Measurements from ENCODE around the gene NDUFC2. TPM values are rescaled to one million over a fixed set of nuclear protein-coding genes. Genes with fewer than 3 reads are reported as not detected.
"Not testable (repeated sequence)": the region's sequence is repeated elsewhere in the genome, so short reads cannot be mapped to it uniquely, and the experiment has no call there.

The NDUFC2 gene
- polyA plus RNA-seq, 4 donors, result 113 to 165 (median 152) TPM

DNA sequence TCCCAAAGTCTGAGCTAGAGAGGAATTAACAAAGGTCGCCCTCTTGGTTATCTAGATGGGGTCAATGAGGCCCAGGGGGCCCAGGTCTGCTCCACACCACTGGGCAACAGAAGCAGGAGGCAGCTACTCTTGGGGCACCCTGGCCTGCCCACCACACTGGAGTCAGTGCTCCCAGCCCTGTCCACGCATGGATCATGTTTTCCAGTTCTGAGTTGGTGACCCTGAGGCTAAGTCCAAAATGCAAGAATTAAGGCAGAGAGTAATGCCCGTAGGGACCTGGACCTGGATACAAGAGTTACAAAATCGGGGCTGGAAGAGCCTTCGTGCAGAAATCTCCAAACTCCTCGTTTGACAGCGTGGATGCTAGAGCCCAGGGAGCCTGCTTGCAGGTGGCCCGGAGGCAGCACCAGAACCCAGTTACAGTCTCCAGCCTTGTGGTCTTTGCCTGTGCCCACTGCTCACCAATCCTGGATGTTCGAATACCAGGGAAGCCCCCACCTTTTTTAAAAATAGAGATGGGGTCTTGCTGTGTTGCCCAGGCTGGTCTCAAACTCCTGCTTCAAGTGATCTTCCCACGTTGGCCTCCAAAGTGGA, 22.1 kb downstream of the NDUFC2 start:
- DNase-seq (ENCODE audit: low read depth in 4 of 4, low spot score in 3 of 4), result no peak

DNA sequence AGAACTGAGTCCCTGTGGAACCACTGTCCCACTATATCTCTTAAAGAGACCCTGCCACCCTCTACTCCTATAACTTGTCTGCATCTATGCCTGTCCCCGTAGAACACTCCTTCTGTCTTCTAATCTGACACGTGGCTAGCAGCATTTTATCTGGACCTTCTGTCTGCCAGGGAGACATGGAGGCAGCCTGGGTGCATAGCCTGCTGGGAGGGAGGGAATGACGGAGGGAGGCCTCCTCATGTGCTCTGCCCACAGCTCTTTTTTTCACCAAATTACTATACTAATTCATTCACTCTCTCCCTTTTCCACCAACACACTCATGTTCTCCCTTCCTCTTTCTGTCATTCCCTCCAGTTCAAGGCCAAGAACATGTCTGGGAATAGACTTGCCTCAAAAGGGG, 23.6 kb downstream of the NDUFC2 start:
- no peak for DNase-seq (ENCODE audit: low read depth in 4 of 4, low spot score in 3 of 4)

DNA sequence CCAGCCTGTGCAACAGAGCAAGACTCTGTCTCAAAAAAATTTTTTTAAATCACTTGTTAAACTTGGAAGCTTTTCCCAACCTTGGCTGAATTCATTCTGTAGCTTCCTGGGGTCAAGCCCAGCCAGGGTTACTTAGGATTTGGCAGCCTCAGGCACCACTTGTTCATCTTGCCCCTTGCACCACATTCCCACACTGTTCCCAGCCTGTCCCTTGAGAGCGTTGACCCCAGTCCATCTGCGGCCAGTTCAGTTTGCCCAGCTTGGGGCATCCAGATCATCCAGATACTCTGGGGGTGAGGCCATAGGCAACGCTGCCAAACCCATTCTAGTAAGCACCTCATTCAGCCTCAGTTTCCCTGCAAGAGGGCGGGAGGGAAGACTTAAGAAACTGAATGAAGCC, 24.7 kb downstream of the NDUFC2 start:
- DNase-seq (ENCODE audit: low read depth in 4 of 4, low spot score in 3 of 4), result no peak

DNA sequence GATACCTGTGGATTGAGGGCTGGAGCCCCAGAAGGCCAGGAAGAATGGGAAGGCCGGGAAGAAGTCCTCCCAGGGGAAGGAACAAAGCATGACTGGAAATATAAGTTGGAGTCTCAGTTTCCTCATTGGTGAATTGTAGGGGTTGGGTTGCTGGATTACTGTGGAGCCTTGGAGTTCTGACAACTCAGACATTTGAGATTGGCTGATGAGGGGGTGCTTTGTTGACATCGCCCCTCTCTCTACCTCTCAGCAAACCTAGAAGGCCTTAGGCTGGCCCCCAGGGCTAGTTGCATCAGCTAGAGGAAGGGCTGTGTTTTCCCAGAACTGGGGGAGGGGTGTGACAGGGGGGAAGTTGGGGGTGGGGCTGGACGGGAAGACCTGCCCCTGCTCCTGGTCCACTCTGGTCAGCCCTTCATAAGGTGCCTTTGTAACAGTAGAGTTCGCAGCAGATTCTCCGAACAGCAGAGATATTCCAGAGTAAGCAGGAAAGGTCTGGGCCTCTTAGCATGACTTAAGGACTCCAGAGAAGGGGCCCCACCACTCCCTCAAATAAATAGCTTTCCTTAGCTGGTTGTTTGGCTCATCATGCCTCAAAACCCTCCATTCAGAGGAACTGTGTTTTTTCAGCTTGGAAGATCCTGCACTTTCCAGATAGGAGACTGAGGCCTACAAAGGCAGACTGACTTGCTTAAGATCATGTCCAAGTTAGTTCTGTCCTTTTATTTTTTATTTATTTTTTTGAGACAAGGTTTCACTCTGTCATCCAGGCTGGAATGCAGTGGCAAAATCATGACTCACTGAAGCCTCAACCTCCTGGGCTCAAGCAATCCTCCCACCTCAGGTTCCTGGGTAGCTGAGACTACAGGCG, 28.5 kb downstream of the NDUFC2 start:
- no peak for DNase-seq (ENCODE audit: low read depth in 4 of 4, low spot score in 3 of 4)

DNA sequence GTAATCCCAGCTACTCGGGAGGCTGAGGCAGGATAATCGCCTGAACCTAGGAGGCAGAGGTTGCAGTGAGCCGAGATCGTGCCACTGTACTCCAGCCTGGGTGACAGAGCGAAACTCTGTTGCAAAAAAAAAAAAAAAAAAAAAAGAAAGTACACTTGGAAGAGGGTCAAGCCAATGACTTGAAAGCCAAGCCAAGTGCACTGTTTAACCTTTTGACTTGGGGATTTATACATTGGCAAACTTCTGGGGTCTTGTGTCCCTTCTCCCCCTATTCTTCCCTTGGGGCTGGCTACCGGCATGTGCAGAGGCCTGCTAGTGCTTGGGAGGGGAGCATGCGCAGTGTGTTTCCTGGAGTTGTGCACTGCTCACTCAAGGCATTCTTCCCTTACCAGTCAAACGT, 30.3 kb downstream of the NDUFC2 start:
- DNase-seq (ENCODE audit: low read depth in 4 of 4, low spot score in 3 of 4), result no peak

DNA sequence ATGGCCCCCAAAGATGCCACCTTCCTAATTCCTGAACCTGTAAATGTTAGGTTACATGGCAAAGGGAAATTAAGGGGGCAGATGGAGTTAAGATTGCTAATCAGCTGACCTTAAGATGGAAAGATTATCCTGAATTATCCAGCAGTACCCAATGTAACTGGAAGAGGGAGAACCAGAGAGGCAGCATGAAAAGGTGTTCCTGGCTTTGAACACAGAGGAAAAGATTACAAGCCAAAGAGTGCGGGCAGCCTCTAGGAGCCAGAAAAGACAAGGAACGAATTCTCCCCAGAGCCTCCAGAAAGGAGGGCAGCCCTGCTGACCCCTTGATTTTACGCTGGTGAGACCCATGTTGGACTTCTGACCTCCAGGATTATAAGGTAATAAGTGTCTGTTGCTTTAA, 31.1 kb downstream of the NDUFC2 start:
- no peak for DNase-seq (ENCODE audit: low read depth in 4 of 4, low spot score in 3 of 4)

DNA sequence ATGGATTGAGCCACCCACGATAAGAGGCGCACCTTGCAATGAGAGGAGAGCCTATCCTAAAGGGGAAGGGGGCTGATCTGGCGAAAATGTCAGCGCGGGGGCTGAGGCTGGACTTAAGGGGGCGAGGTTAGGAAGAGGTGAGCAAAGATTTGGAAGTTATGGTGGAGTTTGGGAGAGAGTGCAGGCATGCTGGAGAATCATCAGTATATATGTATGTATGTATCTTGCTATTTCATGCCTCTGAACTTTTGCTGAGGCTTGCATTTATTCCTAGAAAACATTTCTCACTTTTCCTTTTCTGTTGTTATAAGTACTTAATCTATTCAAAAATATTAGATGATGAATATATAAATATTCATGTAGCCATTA, 33.2 kb downstream of the NDUFC2 start:
- no peak for DNase-seq (ENCODE audit: low read depth in 4 of 4, low spot score in 3 of 4)

DNA sequence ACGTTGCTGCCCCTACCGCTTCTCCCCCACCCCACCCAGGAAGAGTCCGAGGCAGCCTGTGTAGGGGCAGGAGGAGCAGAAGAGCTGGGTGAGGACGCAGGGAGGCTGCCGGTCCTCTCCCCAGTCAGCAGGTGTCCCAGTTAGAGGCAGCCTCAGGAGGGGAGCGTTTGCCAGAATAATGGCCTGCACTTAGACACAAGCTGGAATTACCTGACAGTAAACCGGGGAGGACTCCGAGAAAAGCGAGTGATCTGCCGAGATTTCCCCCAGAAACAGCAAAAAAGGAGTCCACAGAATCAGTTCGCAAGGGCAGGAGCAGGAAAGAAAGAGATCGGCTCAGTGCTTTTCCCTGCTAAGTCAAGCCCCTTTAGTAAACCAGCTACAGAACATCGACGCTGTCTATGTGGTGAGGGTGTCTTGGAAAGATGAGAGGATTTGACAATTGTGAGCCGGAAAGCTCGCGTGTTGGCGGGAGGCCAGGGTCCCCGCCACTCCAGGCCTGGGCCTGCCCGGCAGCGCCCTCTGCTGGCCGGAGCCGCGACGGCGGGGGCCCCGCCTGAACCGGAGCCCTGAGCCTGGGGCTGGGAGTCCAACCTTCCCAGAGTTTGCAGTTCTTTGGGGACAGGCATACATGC, 33.7 kb downstream of the NDUFC2 start:
- DNase-seq (ENCODE audit: low read depth in 4 of 4, low spot score in 3 of 4), result peak in 3 of 4 donors; percentile 57 to 70 (median 59)

DNA sequence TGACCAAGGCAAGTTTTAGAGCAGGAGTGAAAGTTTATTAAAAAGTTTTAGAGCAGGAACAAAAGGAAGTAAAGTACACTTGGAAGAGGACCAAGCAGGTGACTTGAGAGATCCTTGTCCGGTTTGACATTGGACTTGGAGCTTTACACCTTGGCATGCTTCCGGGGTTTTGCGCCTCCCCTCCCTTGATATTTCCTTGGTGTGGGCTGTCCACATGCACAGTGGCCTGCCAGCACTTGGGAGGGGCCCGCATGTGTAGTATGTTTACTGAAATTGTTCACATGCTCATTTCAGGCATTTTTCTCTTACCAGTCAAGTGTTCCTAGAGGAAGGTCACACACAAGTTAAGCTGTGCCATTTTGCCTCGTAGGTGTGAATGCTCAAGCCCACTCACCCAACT, 35.0 kb downstream of the NDUFC2 start:
- no peak for DNase-seq (ENCODE audit: low read depth in 4 of 4, low spot score in 3 of 4)

DNA sequence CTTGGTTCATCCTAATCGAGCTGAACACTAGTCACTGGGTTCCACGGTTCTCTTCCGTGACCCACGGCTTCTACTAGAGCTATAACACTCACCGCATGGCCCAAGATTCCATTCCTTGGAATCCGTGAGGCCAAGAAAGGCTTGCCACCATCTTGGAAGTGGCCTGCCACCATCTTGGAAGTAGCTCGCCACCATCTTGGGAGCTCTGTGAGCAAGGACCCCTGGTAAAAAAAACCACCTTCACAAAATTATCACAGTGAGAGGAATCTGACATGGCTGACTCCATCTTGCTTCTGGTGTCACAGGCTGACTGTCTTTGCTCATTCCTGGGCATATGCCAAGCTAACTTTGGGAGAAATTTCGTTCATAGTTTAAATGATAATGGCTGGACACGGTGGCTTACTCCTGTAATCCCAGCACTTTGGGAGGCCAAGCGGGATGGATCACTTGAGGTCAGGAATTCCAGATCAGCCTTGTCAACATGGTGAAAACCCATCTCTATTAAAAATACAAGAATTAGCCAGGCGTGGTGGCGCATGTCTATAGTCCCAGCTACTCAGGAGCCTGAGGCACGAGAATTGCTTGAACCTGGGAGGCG, 37.7 kb downstream of the NDUFC2 start:
- no peak for DNase-seq (ENCODE audit: low read depth in 4 of 4, low spot score in 3 of 4)

DNA sequence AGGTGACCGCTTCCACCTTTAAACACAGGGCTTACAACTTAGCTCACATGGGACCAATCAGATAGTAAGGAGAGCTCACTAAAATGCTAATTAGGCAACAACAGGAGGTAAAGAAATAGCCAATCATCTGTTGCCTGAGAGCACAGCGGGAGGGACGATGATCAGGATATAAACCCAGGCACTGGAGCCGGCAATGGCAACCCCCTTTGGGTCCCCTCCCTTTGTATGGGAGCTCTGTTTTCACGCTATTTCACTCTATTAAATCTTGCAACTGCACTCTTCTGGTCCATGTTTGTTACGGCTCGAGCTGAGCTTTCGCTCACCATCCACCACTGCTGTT, 38.3 kb downstream of the NDUFC2 start:
- not testable (repeated sequence) for DNase-seq (ENCODE audit: low read depth in 4 of 4, low spot score in 3 of 4)

DNA sequence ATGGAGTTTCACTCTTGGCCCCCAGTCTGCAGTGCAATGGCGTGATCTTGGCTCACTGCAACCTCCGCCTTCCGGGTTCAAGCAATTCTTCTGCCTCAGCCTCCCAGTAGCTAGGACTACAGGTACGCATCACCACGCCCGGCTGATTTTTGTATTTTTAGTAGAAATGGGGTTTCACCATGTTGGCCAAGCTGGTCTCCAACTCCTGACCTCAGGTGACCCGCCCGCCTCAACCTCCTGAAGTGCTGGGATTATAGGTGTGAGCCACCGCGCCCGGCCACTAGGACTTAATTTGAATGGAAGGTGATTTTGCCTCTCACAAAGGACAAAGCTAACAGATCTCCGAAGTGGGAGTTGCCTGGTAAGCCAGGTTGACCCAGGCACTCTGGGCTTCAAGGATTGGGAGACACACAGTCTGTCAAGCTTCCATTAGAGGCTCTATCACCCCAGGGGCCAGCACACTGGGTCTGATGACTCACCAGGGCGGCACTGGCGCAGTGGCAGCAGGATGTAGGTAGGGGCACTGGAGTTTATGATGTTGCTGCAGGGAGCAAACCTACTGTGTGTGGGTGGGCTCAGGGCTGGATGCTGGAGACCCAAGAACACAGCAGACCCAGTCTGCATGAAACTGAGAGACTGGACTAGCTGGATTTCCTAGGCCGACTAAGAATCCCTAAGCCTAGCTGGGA, 38.8 kb downstream of the NDUFC2 start:
- no peak for DNase-seq (ENCODE audit: low read depth in 4 of 4, low spot score in 3 of 4)

DNA sequence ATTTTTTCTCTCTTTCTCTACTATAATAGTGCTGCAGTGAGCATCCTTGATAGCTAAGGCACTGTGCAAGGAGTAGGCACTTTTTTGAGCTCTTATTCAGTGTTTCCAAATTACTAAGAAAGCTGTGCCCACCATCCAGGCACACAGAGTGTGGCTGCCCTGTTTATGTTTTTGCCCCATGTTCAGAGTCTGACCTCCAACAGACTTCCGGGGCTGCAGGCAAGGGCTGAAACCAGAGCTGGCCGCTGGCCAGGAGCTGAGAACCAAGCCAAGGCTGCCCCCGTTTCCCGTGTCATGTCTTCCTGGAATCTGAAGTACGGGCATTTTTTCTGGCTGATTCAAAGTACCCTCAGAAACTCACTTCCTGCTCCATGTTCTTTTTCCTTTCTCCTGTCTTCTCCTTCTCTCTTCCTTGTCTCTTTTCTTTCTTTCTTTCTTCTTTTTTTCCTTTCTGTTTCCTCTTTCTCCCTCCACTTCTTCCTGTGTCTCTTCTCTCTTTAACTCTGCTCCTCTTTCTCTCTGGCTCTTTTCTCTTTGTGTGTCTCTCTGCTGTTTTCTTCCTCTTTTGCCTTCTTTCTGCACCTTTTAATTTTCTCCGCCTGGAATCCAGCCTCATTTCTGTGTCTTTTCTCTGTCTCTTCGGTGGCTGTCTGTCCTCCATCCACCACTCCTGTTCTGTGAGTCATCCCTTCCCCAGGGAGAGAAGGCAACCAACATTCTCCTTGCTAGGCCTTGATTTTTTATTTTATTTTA, 39.6 kb downstream of the NDUFC2 start:
- no peak for DNase-seq (ENCODE audit: low read depth in 4 of 4, low spot score in 3 of 4)

DNA sequence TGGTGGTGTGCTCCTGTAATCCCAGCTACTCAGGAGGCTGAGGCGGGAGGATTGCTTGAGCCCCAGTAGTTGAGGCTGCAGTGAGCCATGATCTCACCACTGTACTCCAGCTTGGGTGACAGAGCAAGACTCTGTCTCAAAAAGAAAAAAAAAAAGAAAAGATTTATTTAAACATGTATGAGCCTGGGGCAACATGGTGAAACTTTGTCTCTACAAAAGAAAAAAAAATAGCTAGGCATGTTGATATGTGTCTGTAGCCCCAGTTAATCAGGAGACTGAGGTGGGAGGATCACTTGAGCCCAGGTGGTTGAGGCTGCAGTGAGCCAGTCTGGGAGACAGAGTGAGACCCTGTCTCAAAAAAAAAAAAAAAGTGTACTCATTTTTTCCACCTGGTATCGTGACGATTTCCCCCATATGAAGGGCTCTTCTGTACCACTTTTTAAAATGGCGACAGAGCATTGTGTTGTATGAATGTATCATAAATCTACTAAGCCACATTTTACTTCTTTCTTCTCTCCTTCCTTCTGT, 40.2 kb downstream of the NDUFC2 start:
- no peak for DNase-seq (ENCODE audit: low read depth in 4 of 4, low spot score in 3 of 4)

DNA sequence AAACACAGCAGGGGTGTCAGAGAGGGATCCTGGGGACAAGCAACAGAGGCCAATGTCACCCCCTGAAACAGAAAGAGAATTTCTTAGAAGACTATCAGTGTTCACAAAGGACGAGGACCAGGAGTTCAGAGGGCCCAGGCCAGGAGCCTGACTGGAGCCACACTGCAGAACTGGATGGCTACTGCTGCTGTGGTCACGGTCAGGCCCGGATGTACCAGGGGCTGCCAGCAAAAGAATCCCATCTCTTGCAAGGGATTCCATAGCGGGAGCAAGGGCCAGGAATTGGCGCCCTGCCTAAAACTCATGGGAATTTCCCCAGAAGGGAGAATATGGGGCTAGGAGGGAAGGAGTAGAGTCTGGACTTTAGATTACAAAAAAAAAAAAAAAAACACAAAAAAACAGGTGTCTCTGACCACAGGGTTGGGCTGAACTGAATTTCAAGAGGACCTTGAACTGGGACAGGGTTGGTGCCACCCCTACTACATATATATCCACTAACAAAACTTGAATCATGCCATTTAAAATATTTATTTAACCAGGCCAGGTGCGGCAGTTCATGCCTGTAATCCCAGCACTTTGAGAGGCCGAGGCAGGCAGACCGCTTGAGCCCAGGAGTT, 40.9 kb downstream of the NDUFC2 start:
- no peak for DNase-seq (ENCODE audit: low read depth in 4 of 4, low spot score in 3 of 4)

DNA sequence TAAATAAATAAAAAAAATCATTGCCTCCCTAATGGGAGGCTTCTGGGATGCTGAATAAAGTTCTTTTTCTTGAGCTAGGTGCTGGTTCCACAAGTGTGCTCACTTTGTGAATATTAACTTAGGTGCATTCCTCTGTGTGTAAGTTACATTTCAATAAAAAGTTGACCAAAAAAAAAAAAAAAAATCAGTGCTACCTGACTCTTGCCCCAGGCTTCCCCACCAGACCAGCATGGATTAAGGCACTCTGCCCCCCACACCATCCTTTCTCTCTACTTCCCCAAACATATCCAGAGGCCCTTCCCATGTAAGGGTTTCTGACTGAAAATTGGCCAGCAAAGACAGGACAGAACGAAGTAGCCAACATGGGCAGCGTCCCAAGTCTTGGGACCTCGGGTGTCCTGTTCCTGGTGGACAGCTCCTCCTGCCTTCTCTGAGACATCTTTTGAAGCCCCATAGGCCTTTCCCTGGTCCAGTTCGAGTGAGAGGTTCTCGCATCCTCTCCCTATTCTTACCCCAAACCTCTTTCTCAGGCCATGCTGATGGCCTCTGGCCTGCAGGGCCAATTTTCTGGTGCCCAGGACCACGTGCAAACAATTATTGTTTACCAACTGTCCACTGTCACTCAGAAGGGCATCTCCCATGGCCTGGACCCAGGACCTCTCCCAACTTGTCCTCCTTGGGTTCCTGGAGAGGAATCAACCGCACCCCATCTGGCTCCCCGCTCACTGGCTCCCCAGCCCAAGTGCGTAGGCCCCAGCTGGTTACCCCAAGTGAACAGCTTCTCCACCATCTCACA, 41.6 kb downstream of the NDUFC2 start:
- no peak for DNase-seq (ENCODE audit: low read depth in 4 of 4, low spot score in 3 of 4)

DNA sequence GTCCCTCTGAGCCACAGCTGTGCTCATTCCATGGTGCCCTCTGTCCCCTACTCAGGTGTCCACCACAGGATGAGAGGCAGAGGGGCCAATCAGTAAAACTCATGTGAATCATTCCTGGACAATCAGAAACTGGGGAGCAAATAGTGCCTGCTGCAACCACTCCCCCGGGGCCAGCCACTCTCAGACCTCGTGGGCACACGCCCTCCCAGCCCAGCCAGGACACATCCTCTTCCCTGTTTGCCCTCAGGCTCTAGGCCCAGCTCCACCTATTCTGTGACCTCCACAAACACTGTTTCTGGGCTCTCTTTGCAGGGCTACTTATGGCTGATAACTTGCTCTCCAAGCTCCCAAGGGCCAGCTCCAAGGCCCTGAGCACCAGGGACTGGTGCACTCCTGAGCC, 42.6 kb downstream of the NDUFC2 start:
- DNase-seq (ENCODE audit: low read depth in 4 of 4, low spot score in 3 of 4), result no peak

DNA sequence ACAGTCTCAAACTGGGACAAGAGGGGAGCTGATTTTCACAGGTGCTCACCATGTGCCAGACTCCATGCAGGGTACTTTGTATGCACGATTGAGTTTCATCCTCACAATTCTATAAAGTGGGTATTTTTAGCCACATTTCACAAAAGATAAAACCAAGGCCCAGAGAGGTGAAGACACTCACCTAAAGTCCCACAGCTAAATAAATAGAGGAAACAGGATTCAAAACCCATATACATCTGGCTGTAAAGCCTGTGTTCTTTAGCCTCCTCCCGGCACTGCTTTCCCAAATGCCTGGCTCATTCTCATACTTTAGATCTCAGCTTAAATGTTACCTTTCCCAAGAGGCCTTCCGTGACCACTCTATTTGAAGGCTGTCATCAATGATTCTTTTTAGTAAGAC, 43.3 kb downstream of the NDUFC2 start:
- DNase-seq (ENCODE audit: low read depth in 4 of 4, low spot score in 3 of 4), result no peak

DNA sequence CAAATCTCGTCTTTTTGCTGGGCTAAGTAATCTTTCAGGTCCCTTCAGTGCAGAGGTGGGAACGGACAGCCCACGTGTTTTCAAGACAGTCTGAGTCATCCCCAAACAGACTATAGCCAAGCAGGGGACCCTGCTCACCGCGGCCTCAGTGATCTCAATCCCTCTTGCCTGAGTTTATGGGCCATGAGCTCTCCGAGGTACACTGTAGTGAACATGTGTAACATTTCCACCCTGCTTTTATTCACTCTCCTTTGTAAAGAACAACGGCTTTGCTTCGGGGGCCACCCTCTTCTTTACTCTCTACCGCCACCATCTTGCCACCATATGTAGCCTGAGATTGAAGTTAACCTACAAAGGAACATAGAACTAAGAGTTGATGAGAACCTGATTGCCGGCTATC, 45.0 kb downstream of the NDUFC2 start:
- no peak for DNase-seq (ENCODE audit: low read depth in 4 of 4, low spot score in 3 of 4)
